ENCODE data around the gene RBM45. TPM values are rescaled to one million over a fixed set of nuclear protein-coding genes. Genes with fewer than 3 reads are reported as not detected.

Gene RBM45
- polyA plus RNA-seq, 1 donor (not counting 4 experiments of a cell fraction or from before 2014, with no cell fraction given): 19.1 TPM

DNA sequence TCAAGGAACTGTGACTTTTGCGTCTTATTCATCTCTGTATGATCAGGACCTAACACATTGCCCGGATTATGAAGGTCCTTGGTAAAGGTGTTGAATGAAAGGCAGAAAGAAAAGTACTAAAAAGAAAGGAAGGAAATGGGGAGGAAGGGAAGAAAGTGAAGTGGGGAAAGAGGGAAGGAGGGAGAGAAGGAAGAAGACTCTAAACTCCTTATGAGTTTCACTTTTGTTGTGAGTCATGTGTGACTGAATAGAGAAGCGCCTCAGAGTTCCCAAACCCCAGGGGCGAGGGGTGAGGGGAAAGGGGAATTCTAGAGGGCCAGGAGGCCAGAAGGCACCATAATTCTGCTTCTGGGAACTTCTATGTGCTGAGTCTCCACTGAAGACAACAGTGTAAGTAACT lies 51.2 kb downstream of the RBM45 start:
- Histone ChIP-seq H3K9me3 (ENCODE audit: control insufficient read depth, low read depth, low read length) (no peaks in the 10 kb centered on the region), H3K27me3 (ENCODE audit: control insufficient read depth, extremely low read depth, insufficient read depth, low read length) (no peaks in the 10 kb centered on the region), H3K4me1 (ENCODE audit: control insufficient read depth, extremely low read depth, insufficient read depth, low read length) (peaks cover 2% of the 10 kb centered on the region), H3K4me2 (ENCODE audit: control insufficient read depth, extremely low read depth, insufficient read depth, low read depth, low read length) (peak overlapping the region; percentile 17), H3K79me2 (ENCODE audit: control insufficient read depth, insufficient read depth, low read length) (no peaks in the 10 kb centered on the region), H3K9ac (ENCODE audit: control insufficient read depth, extremely low read depth, insufficient read depth, low read length) (no peak overlapping the region), H3K27ac (ENCODE audit: control insufficient read depth, insufficient read depth, low read length) (no peak overlapping the region), H3K4me3 (ENCODE audit: control insufficient read depth in 2 of 3, extremely low read depth in 1 of 3, insufficient read depth in 2 of 3, low read depth in 1 of 3, low read length in 3 of 3) (no peak overlapping the region), H3K9me1 (ENCODE audit: control insufficient read depth, extremely low read depth, insufficient read depth, low read length) (no peaks in the 10 kb centered on the region), H4K20me1 (ENCODE audit: control insufficient read depth, extremely low read depth, insufficient read depth, low read length) (no peaks in the 10 kb centered on the region), H3K36me3 (ENCODE audit: control insufficient read depth in 2 of 2, extremely low read depth in 1 of 2, insufficient read depth in 2 of 2, low read length in 2 of 2) (no peaks in the 10 kb centered on the region), H2AFZ (ENCODE audit: control insufficient read depth, low read length) (peak overlapping the region; percentile 70)
- dilution Hi-C loops (cut with MboI; ENCODE audit: extremely low pct_ligation_motif_present, low sequenced_read_pairs): no loop called here
- FAIRE-seq (peak; percentile 43), DNase-seq (ENCODE audit: low read depth, low spot score) (no peak)
- TF ChIP-seq, protein P1, sequence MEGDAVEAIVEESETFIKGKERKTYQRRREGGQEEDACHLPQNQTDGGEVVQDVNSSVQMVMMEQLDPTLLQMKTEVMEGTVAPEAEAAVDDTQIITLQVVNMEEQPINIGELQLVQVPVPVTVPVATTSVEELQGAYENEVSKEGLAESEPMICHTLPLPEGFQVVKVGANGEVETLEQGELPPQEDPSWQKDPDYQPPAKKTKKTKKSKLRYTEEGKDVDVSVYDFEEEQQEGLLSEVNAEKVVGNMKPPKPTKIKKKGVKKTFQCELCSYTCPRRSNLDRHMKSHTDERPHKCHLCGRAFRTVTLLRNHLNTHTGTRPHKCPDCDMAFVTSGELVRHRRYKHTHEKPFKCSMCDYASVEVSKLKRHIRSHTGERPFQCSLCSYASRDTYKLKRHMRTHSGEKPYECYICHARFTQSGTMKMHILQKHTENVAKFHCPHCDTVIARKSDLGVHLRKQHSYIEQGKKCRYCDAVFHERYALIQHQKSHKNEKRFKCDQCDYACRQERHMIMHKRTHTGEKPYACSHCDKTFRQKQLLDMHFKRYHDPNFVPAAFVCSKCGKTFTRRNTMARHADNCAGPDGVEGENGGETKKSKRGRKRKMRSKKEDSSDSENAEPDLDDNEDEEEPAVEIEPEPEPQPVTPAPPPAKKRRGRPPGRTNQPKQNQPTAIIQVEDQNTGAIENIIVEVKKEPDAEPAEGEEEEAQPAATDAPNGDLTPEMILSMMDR (optimal IDR thresholded peaks at IDR 0.05 in 1 of 3, IDR thresholded peaks at IDR 0.05 in 1 of 3, conservative IDR thresholded peaks at IDR 0.05 in 1 of 3; ENCODE audit: extremely low read depth in 1 of 3, insufficient read depth in 2 of 3, low read length in 3 of 3): no peak
- TF ChIP-seq EZH2 (IDR thresholded peaks at IDR 0.05; ENCODE audit: low read length): no peak

DNA sequence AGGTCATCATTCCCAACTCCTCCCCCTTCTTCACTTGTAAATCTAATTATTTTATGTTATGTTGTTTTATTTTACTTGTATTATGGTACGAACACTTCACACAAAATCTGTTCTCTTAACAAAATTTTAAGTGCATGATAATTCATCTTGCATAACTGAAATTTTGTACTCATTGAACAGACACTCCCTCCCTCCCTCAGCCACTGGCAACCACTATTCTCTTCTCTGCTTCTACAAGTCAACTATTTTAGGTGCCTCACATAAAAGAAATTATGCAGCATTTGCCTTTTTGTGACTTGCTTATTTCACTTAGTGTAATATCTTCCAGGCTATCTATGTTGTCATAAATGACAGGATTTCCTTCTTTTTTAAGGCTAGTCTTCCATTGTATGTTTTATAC lies 51.7 kb downstream of the RBM45 start:
- Histone ChIP-seq H3K9me3 (ENCODE audit: control insufficient read depth, low read depth, low read length) (no peaks in the 10 kb centered on the region), H3K27ac (ENCODE audit: control insufficient read depth, insufficient read depth, low read length) (no peak overlapping the region), H3K4me1 (ENCODE audit: control insufficient read depth, extremely low read depth, insufficient read depth, low read length) (peaks cover 2% of the 10 kb centered on the region), H2AFZ (ENCODE audit: control insufficient read depth, low read length) (peak overlapping the region; percentile 70), H3K27me3 (ENCODE audit: control insufficient read depth, extremely low read depth, insufficient read depth, low read length) (no peaks in the 10 kb centered on the region), H4K20me1 (ENCODE audit: control insufficient read depth, extremely low read depth, insufficient read depth, low read length) (no peaks in the 10 kb centered on the region), H3K79me2 (ENCODE audit: control insufficient read depth, insufficient read depth, low read length) (no peaks in the 10 kb centered on the region), H3K4me2 (ENCODE audit: control insufficient read depth, extremely low read depth, insufficient read depth, low read depth, low read length) (no peak overlapping the region), H3K9me1 (ENCODE audit: control insufficient read depth, extremely low read depth, insufficient read depth, low read length) (no peaks in the 10 kb centered on the region), H3K9ac (ENCODE audit: control insufficient read depth, extremely low read depth, insufficient read depth, low read length) (no peak overlapping the region), H3K4me3 (ENCODE audit: control insufficient read depth in 2 of 3, extremely low read depth in 1 of 3, insufficient read depth in 2 of 3, low read depth in 1 of 3, low read length in 3 of 3) (no peak overlapping the region), H3K36me3 (ENCODE audit: control insufficient read depth in 2 of 2, extremely low read depth in 1 of 2, insufficient read depth in 2 of 2, low read length in 2 of 2) (no peaks in the 10 kb centered on the region)
- dilution Hi-C loops (cut with MboI; ENCODE audit: extremely low pct_ligation_motif_present, low sequenced_read_pairs): no loop called here
- FAIRE-seq (no peak), DNase-seq (ENCODE audit: low read depth, low spot score) (no peak)
- no peak for TF ChIP-seq EZH2 (IDR thresholded peaks at IDR 0.05; ENCODE audit: low read length)
- TF ChIP-seq, protein P1 (optimal IDR thresholded peaks at IDR 0.05 in 1 of 3, IDR thresholded peaks at IDR 0.05 in 1 of 3, conservative IDR thresholded peaks at IDR 0.05 in 1 of 3; ENCODE audit: extremely low read depth in 1 of 3, insufficient read depth in 2 of 3, low read length in 3 of 3): no peak
